Esophagus muscularis mucosa (tissue), 4 donors: ENCODE measurements around the gene PUM2. TPM values are rescaled to one million over a fixed set of nuclear protein-coding genes. Genes with fewer than 3 reads are reported as not detected.

Experiments used
- DNase-seq: peaks from one replicate; pipeline ENCODE4 v3.0.0-alpha.2; 2017; ENCODE audit errors: extremely low spot score
- H3K27ac ChIP-seq, 4 donors: fragments of 200-600 bp; sonication (generic); replicated peaks in 1 of 4; 1 replicate in 3 of 4; 2 replicates in 1 of 4; pipeline ENCODE4 v1.5.1; 2016 to 2019; ENCODE audit warnings: mild to moderate bottlenecking in 1 of 4
- H3K27me3 ChIP-seq, 4 donors: fragments of 200-600 bp; sonication (generic); one replicate each; pipeline versions ENCODE4 v1.5.1 to v1.6.0; 2016 to 2019
- H3K36me3 ChIP-seq, 4 donors: fragments of 200-600 bp; sonication (generic); one replicate each; pipeline ENCODE4 v1.5.1; 2016 to 2019
- H3K4me1 ChIP-seq, 4 donors: fragments of 200-600 bp; sonication (generic); one replicate each; pipeline ENCODE4 v1.5.1; 2016 to 2019
- H3K4me3 ChIP-seq, 4 donors: fragments of 200-600 bp; sonication (generic); 1 replicate in 2 of 4; 2 replicates in 2 of 4; pipeline ENCODE4 v1.5.1; 2016 to 2019; ENCODE audit warnings: mild to moderate bottlenecking in 4 of 4, moderate library complexity in 1 of 4
- H3K9me3 ChIP-seq, 4 donors: fragments of 200-600 bp; sonication (generic); 1 replicate in 3 of 4; 2 replicates in 1 of 4; pipeline ENCODE4 v1.5.1; 2016 to 2019
- CTCF ChIP-seq, 3 experiments: fragments of 200-600 bp in 2 of 3; fragments of 450-650 bp in 1 of 3; sonication (generic) in 2 of 3; IDR thresholded peaks; one replicate each; pipeline ENCODE4 v1.5.1; 2017 to 2019; ENCODE audit warnings: antibody characterized with exemption in 3 of 3, mild to moderate bottlenecking in 2 of 3, moderate library complexity in 1 of 3
- EP300 ChIP-seq: sonication (generic); formaldehyde crosslinking; IDR thresholded peaks from one replicate; pipeline ENCODE4 v1.6.1; 2017; ENCODE audit warnings: antibody characterized with exemption
- POLR2A ChIP-seq: fragments of 450-650 bp; IDR thresholded peaks from one replicate; pipeline ENCODE4 v1.6.1; 2017; ENCODE audit warnings: antibody characterized with exemption, moderate library complexity, mild to moderate bottlenecking, low read depth
- POLR2AphosphoS5 ChIP-seq, 2 donors: sonication (generic); formaldehyde crosslinking; IDR thresholded peaks; one replicate each; pipeline ENCODE4 v1.6.1; 2017; ENCODE audit warnings: antibody characterized with exemption in 2 of 2
- WGBS: methylation state at CpG from one replicate; pipeline ENCODE4 v1.1.5; 2018; 5-methylcytosine and 5-hydroxymethylcytosine counted together
- intact Hi-C: fragments of 100-400 bp; cut with DNase I; formaldehyde crosslinking; loops from one replicate; pipeline ENCODE4 v1.15.1; 2023
- total RNA-seq, 4 donors: library from RNA; depleted of rRNA; stranded (reverse); fragments of >200 nt; gene quantifications; one replicate each; pipeline versions ENCODE4 v1.1.0 to v1.2.1, GENCODE V29; 2016

Gene PUM2
- total RNA-seq, 4 donors from 2014 or later, result 73.7 to 113 (median 93.1) TPM

- no peaks in the 10 kb centered on the region for H3K9me3 ChIP-seq
- no peaks in the 10 kb centered on the region for H3K27me3 ChIP-seq
- H3K4me3 ChIP-seq, result no peak overlapping the region
- TF ChIP-seq POLR2A, result no peak
- TF ChIP-seq POLR2AphosphoS5 (IDR thresholded peaks at IDR 0.05), result no peak
- TF ChIP-seq EP300, result no peak
- TF ChIP-seq CTCF (IDR thresholded peaks at IDR 0.05), result no peak
- peaks cover 12 to 76% (median 41%) of the 10 kb centered on the region in 4 donors for H3K36me3 ChIP-seq
- WGBS, result 93% methylated on average over 3 of the region's 3 CpGs
- peaks cover 0 to 10% (median 4%) of the 10 kb centered on the region in 4 donors for H3K4me1 ChIP-seq
- intact Hi-C loops, result no loop called here
- H3K27ac ChIP-seq, result no peak overlapping the region
- no peak for DNase-seq
These were observed 37.0 kb downstream of the PUM2 start for GRCh38 chr2:20313659-20314058.

- H3K27me3 ChIP-seq, result no peaks in the 10 kb centered on the region
- H3K9me3 ChIP-seq, result no peaks in the 10 kb centered on the region
- H3K4me1 ChIP-seq, result peaks cover 0 to 6% (median 0%) of the 10 kb centered on the region in 4 donors
- TF ChIP-seq EP300 (no peak), CTCF (IDR thresholded peaks at IDR 0.05) (no peak), POLR2AphosphoS5 (IDR thresholded peaks at IDR 0.05) (no peak), POLR2A (no peak)
- no peak overlapping the region for H3K4me3 ChIP-seq
- DNase-seq, result no peak
- intact Hi-C loops, result no loop called here
- 94% methylated on average over 2 of the region's 2 CpGs for WGBS
- peaks cover 30 to 78% (median 46%) of the 10 kb centered on the region in 4 donors for H3K36me3 ChIP-seq
- H3K27ac ChIP-seq, result no peak overlapping the region
These were observed 41.6 kb downstream of the PUM2 start for GRCh38 chr2:20309001-20309400.

DNA sequence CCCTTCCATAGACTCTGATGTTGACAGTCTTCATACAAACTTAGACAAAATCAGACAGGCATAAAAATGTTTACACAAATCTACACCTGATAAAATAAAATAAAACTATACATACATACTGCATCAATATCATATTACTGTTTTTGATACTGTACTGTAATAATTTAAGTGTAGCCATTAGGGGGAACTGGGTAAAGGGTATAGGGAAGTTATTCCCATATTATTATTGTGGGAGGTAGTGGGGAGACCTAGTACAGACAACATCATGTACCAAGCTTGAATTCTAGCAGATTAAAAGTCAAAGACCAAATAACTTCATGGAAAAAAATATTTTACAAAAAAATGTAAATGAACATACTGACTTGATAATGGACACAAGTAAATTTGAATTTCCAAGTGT is 43.3 kb downstream of the PUM2 start:
- Histone ChIP-seq H3K4me1 (peaks cover 0 to 9% (median 0%) of the 10 kb centered on the region in 4 donors), H3K27me3 (no peaks in the 10 kb centered on the region), H3K4me3 (no peak overlapping the region), H3K36me3 (peaks cover 30 to 73% (median 46%) of the 10 kb centered on the region in 4 donors), H3K27ac (no peak overlapping the region), H3K9me3 (no peaks in the 10 kb centered on the region)
- DNase-seq, result no peak
- TF ChIP-seq POLR2A (no peak), POLR2AphosphoS5 (IDR thresholded peaks at IDR 0.05) (no peak), CTCF (IDR thresholded peaks at IDR 0.05) (no peak), EP300 (no peak)
- intact Hi-C loops, result no loop called here

GRCh38 chr2:20304411-20304810 is 46.2 kb downstream of the PUM2 start:
- peaks cover 0 to 9% (median 0%) of the 10 kb centered on the region in 4 donors for H3K4me1 ChIP-seq
- intact Hi-C loops, result no loop called here
- no peak overlapping the region for H3K4me3 ChIP-seq
- 72% methylated on average over 1 of the region's 1 CpG for WGBS
- peaks cover 25 to 63% (median 47%) of the 10 kb centered on the region in 4 donors for H3K36me3 ChIP-seq
- DNase-seq, result no peak
- H3K27ac ChIP-seq, result no peak overlapping the region
- no peaks in the 10 kb centered on the region for H3K9me3 ChIP-seq
- no peak for TF ChIP-seq EP300
- TF ChIP-seq CTCF (IDR thresholded peaks at IDR 0.05), result no peak
- no peak for TF ChIP-seq POLR2A
- TF ChIP-seq POLR2AphosphoS5 (IDR thresholded peaks at IDR 0.05), result no peak
- no peaks in the 10 kb centered on the region for H3K27me3 ChIP-seq

GRCh38 chr2:20303966-20304365 is 46.7 kb downstream of the PUM2 start:
- 88% methylated on average over 1 of the region's 1 CpG for WGBS
- no peak for DNase-seq
- Histone ChIP-seq H3K4me3 (no peak overlapping the region), H3K36me3 (peaks cover 25 to 65% (median 49%) of the 10 kb centered on the region in 4 donors), H3K27ac (no peak overlapping the region), H3K27me3 (no peaks in the 10 kb centered on the region), H3K9me3 (no peaks in the 10 kb centered on the region), H3K4me1 (peaks cover 0 to 9% (median 0%) of the 10 kb centered on the region in 4 donors)
- intact Hi-C loops, result no loop called here
- TF ChIP-seq POLR2AphosphoS5 (IDR thresholded peaks at IDR 0.05), result no peak
- TF ChIP-seq EP300, result no peak
- TF ChIP-seq POLR2A, result no peak
- no peak for TF ChIP-seq CTCF (IDR thresholded peaks at IDR 0.05)
